Heart right ventricle (tissue), 16 donors: Measurements from ENCODE around the gene PRKN. TPM values are rescaled to one million over a fixed set of nuclear protein-coding genes. Genes with fewer than 3 reads are reported as not detected.

ENCODE experiments used
- ATAC-seq, 8 donors: fragments of 200-7000 bp; cut with Tn5 transposase; one replicate each; pipeline ENCODE4 v1.9.1; 2020; ENCODE audit warnings: mild to moderate bottlenecking in 8 of 8, moderate library complexity in 8 of 8, moderate number of reproducible peaks in 1 of 8
- DNase-seq, 2 donors: peaks; one replicate each; pipeline ENCODE4 v3.0.0-alpha.2; 2020
- H3K27ac ChIP-seq, 10 donors: fragments of 200-600 bp; sonication (generic) in 2 of 10; one replicate each; pipeline versions ENCODE4 v1.5.0 to v1.8.0; 2020 to 2022; ENCODE audit warnings: mild to moderate bottlenecking in 3 of 10
- H3K27me3 ChIP-seq, 7 donors: fragments of 200-600 bp; one replicate each; pipeline ENCODE4 v1.8.0; 2021 to 2022; ENCODE audit warnings: mild to moderate bottlenecking in 2 of 7
- H3K36me3 ChIP-seq, 9 donors: fragments of 200-600 bp; sonication (generic) in 1 of 9; one replicate each; pipeline versions ENCODE4 v1.5.0 to v1.8.0; 2020 to 2022; ENCODE audit warnings: mild to moderate bottlenecking in 2 of 9
- H3K4me1 ChIP-seq, 9 donors: fragments of 200-600 bp; sonication (generic) in 1 of 9; one replicate each; pipeline versions ENCODE4 v1.5.0 to v1.8.0; 2020 to 2022; ENCODE audit warnings: mild to moderate bottlenecking in 4 of 9
- H3K4me3 ChIP-seq, 10 donors: fragments of 200-600 bp; sonication (generic) in 2 of 10; one replicate each; pipeline versions ENCODE4 v1.5.0 to v1.8.0; 2020 to 2022; ENCODE audit warnings: mild to moderate bottlenecking in 7 of 10, moderate library complexity in 2 of 10
- H3K9me3 ChIP-seq, 11 donors: fragments of 200-600 bp in 10 of 11; sonication (generic) in 2 of 11; one replicate each; pipeline versions ENCODE4 v1.5.0 to v1.8.0; 2013 to 2022; ENCODE audit warnings: mild to moderate bottlenecking in 2 of 11, control low read depth in 1 of 11, moderate library complexity in 1 of 11
- WGBS, 2 donors: extraction: QIAGEN DNeasy Blood & Tissue Kit; methylation state at CpG; one replicate each; pipeline ENCODE4 v1.1.7; 2013; ENCODE audit warnings: inconsistent platforms in 1 of 2; 5-methylcytosine and 5-hydroxymethylcytosine counted together
- intact Hi-C, 10 donors: fragments of 100-400 bp; cut with DNase I; formaldehyde crosslinking; loops; one replicate each; pipeline versions ENCODE4 v1.11.1 to v1.14.2; 2022
- polyA plus RNA-seq, 2 donors: library from polyadenylated mRNA; stranded (reverse); fragments of 200-250 nt; gene quantifications; one replicate each; pipeline ENCODE4 v1.2.3, GENCODE V29; 2013
- total RNA-seq, 10 donors: library from RNA; stranded (reverse); fragmentation: NEBNext Ultra II Directional in 3 of 10; extraction: Animal tissue kit (Norgen Biotek cat#: 25700) in 3 of 10; gene quantifications; one replicate each; pipeline versions ENCODE4 v1.2.1 to v1.2.4, GENCODE V29; 2021 to 2023
- TF ChIP-seq, protein P1 (sequence below), 9 donors: fragments of 200-600 bp; sonication (generic) in 2 of 9; IDR thresholded peaks; one replicate each; pipeline versions ENCODE4 v1.5.0 to v1.8.0; 2021 to 2022; ENCODE audit warnings: antibody characterized with exemption in 9 of 9, mild to moderate bottlenecking in 5 of 9, moderate library complexity in 1 of 9
- donor health status: Arrhythmogenic right ventricular cardiomyopathy.
- donor health status: ischemic (EF 13 %, LVEDD 7.1; RV severe dilation, severe dysfunction).
- donor health status: healthy with polysubstance abuse.
- donor health status: DM: no; HTN: yes; CAD: no.
- donor health status: DM: no; HTN: no; CAD: no.
- donor health status: ischemic (EF 25% LVEDD 6.9; RV normal size, moderate dysfunction).
- donor health status: ischemic (EF 25% LVEDD 5.7; RV mildly dilated, moderate dysfunction).
- donor health status: healthy.
- donor health status: DM: yes; HTN: yes; CAD: no.
- donor health status: Ischemic cardiomyopathy.
- donor health status: ischemic (EF 35%, LVEDD 5.7; RV mildly dilated, moderate dysfunction).
- donor health status: nonischemic (EF 11% LVEDD 7.7; RV severe dilation, severe dysfunction).
- donor health status: DM: yes; HTN: yes; CAD: no.
- donor health status: PGD.
- donor health status: ischemic (EF 29% LVEDD 5.4; RV normal size, mild dysfunction).
- donor health status: nonischemic (EF 23%, LVEDD 6.1; RV moderate dilation, normal function).

PRKN gene
- total and polyA plus RNA-seq, 12 donors: 2.3 to 27.7 (median 26.3) TPM

DNA sequence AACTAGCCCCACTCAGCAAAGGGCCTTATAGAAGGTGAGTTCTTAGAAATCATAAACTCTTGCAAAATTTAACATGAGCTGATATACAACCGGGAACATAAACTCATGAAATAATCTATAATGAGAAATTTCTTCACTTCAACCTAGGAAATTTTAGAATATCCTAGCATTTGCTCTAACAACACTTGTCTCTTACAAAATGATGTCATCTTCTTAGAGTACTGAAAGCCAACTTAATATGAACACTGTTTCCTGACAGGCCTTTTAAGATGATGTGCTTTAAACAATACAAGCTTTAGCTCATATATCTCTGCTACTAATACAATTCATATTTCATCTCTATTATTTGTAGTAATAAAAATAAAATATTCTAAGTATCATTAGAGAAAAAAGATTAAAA is 1.1 kb upstream of the PRKN start:
- H3K27me3 ChIP-seq: no peaks in the 10 kb centered on the region
- H3K4me1 ChIP-seq: peaks cover 0 to 25% (median 16%) of the 10 kb centered on the region in 9 donors
- H3K4me3 ChIP-seq: peak overlapping the region in 3 of 10 donors; percentile 88 to 91 (median 89)
- TF ChIP-seq, protein P1, sequence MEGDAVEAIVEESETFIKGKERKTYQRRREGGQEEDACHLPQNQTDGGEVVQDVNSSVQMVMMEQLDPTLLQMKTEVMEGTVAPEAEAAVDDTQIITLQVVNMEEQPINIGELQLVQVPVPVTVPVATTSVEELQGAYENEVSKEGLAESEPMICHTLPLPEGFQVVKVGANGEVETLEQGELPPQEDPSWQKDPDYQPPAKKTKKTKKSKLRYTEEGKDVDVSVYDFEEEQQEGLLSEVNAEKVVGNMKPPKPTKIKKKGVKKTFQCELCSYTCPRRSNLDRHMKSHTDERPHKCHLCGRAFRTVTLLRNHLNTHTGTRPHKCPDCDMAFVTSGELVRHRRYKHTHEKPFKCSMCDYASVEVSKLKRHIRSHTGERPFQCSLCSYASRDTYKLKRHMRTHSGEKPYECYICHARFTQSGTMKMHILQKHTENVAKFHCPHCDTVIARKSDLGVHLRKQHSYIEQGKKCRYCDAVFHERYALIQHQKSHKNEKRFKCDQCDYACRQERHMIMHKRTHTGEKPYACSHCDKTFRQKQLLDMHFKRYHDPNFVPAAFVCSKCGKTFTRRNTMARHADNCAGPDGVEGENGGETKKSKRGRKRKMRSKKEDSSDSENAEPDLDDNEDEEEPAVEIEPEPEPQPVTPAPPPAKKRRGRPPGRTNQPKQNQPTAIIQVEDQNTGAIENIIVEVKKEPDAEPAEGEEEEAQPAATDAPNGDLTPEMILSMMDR (IDR thresholded peaks at IDR 0.05): no peak
- DNase-seq: no peak
- peak overlapping the region in 6 of 10 donors; percentile 8 to 97 (median 96) for H3K27ac ChIP-seq
- H3K9me3 ChIP-seq: peaks cover 0 to 16% (median 8%) of the 10 kb centered on the region in 11 donors
- 90 to 93% methylated on average over 1 of the region's 1 CpG for WGBS, 2 donors
- no peak for ATAC-seq
- no peaks in the 10 kb centered on the region for H3K36me3 ChIP-seq
- intact Hi-C loops: loop anchor here in 6 of 10 donors (5.0 to 10.0 kb wide), 6 partner anchors 56 to 554 kb away; no protein-coding TSS in a partner anchor

DNA sequence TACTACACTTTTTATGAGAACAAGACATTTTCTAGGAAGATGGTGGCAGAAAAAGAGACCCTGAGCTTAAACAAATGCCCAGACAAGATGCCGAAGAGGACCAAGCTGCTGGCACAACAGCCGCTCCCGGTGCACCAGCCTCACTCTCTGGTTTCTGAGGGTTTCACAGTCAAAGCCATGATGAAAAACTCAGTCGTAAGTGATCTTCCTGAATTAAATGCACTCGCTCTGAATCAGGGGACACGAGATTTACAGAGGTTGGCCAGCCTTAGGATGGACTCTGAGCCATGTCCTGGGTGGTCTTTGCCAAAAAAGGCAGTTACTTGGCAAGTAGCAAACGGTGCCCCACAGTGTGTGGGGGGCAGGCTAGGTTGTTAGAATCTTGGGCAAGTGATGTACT is 631 bp upstream of the PRKN start:
- Histone ChIP-seq H3K4me3 (peak overlapping the region in 9 of 10 donors; percentile 20 to 98 (median 90)), H3K36me3 (no peaks in the 10 kb centered on the region), H3K4me1 (peaks cover 0 to 24% (median 16%) of the 10 kb centered on the region in 9 donors), H3K9me3 (peaks cover 0 to 16% (median 8%) of the 10 kb centered on the region in 11 donors), H3K27ac (peak overlapping the region in 9 of 10 donors; percentile 8 to 97 (median 95)), H3K27me3 (no peaks in the 10 kb centered on the region)
- intact Hi-C loops: loop anchor here in 6 of 10 donors (5.0 to 10.0 kb wide), 6 partner anchors 56 to 553 kb away; no protein-coding TSS in a partner anchor
- 33 to 39% methylated on average over 7 of the region's 7 CpGs for WGBS, 2 donors
- TF ChIP-seq, protein P1 (IDR thresholded peaks at IDR 0.05): peak in 1 of 9 donors; percentile 6
- ATAC-seq (peak in 2 of 8 donors; percentile 7 to 14), DNase-seq (no peak)

DNA sequence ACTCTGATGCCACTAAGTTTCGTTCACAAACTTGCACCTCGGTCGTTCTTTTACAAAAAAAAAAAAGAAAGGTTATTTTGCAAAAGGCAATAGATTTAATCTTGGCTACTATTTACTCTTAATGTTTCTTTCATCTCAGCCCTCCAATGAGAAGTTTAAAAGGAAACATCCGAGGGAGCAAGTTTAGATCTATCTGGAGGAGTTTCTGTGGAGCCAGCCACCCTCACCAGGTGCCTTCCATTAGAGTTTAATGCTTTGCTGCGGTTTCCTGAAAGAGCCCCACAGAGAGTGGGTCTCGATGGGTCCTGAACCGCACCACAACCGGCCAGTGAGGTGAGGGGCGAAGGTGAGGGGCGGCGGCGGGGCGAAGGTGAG is 632 bp downstream of the PRKN start:
- peak overlapping the region; percentile 83 to 97 (median 95) for H3K27ac ChIP-seq
- 8 to 12% methylated on average over 13 of the region's 13 CpGs for WGBS, 2 donors
- ATAC-seq: peak in 6 of 8 donors; percentile 4 to 21 (median 11)

DNA sequence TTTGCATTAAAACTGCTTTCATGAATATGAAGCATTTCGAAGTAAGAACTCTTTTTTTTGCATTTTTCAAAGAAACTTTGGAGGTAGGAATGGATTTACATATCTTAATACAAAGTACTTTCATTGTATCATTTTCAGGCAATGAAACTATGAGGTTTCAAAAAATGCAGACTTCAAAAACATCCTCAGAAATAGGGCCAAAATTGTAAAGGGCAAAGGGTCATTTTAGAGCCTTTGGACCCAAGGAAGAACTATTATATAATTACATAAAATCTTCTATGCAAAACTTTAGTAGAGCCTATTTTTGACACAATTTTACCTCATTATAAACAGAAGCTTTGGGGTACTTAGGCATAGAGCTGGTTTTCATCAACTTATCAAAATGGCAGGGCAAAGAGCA is 4.9 kb downstream of the PRKN start:
- ATAC-seq: no peak
- intact Hi-C loops: loop anchor here in 5 of 10 donors (5.0 to 10.0 kb wide), 5 partner anchors 50 to 548 kb away; no protein-coding TSS in a partner anchor
- no peak for DNase-seq
- 92 to 96% methylated on average over 1 of the region's 1 CpG for WGBS, 2 donors
- Histone ChIP-seq H3K27me3 (no peaks in the 10 kb centered on the region), H3K9me3 (no peaks in the 10 kb centered on the region), H3K4me3 (no peak overlapping the region), H3K36me3 (no peaks in the 10 kb centered on the region), H3K27ac (peak overlapping the region in 6 of 10 donors; percentile 63 to 97 (median 83)), H3K4me1 (peaks cover 0 to 36% (median 20%) of the 10 kb centered on the region in 9 donors)
- TF ChIP-seq, protein P1 (IDR thresholded peaks at IDR 0.05): no peak

More for the DNA sequence above, 632 bp downstream of the PRKN start:
- no peak for DNase-seq
- Histone ChIP-seq H3K27me3 (no peaks in the 10 kb centered on the region), H3K9me3 (peaks cover 0 to 16% (median 8%) of the 10 kb centered on the region in 11 donors), H3K4me3 (peak overlapping the region; percentile 60 to 98 (median 90)), H3K36me3 (no peaks in the 10 kb centered on the region), H3K4me1 (peaks cover 0 to 24% (median 16%) of the 10 kb centered on the region in 9 donors)
- TF ChIP-seq, protein P1 (IDR thresholded peaks at IDR 0.05): no peak
- intact Hi-C loops: loop anchor here in 6 of 10 donors (2.0 to 10.0 kb wide), 7 partner anchors 20 to 552 kb away; no protein-coding TSS in a partner anchor
